GM23338 (cell line): ENCODE measurements around the gene CLDN16. TPM values are rescaled to one million over a fixed set of nuclear protein-coding genes. Genes with fewer than 3 reads are reported as not detected.

Source experiments
- ATAC-seq: fragments of 200-7000 bp; cut with Tn5 transposase; 3 replicates; pipeline ENCODE4 v1.9.1; 2020
- DNase-seq: peaks from one replicate; pipeline ENCODE4 v3.0.0-alpha.2; 2015; ENCODE audit warnings: low spot score
- H2AFZ ChIP-seq: fragments of 200-600 bp; sonication (generic); 2 replicates; pipeline ENCODE4 v1.8.0; 2016; ENCODE audit warnings: antibody characterized with exemption, mild to moderate bottlenecking, moderate library complexity
- H3F3A ChIP-seq: fragments of 200-600 bp; sonication (generic); replicated peaks from 2 replicates; pipeline ENCODE4 v1.8.0; 2017; ENCODE audit warnings: antibody characterized with exemption, mixed run types, low read depth
- H3K27ac ChIP-seq: fragments of 200-600 bp; sonication (generic); 2 replicates; pipeline ENCODE4 v1.6.1; 2016; ENCODE audit warnings: low read depth
- H3K27me3 ChIP-seq: fragments of 200-600 bp; sonication (generic); 2 replicates; pipeline ENCODE4 v1.8.0; 2016; ENCODE audit warnings: mild to moderate bottlenecking, mixed run types, moderate library complexity; ENCODE audit not compliant: insufficient read depth
- H3K36me3 ChIP-seq: fragments of 200-600 bp; sonication (generic); 2 replicates; pipeline ENCODE4 v1.8.0; 2016; ENCODE audit warnings: mild to moderate bottlenecking; ENCODE audit not compliant: insufficient read depth
- H3K4me1 ChIP-seq: fragments of 200-600 bp; sonication (generic); 2 replicates; pipeline ENCODE4 v1.8.0; 2016; ENCODE audit warnings: mild to moderate bottlenecking, moderate library complexity; ENCODE audit not compliant: insufficient read depth
- H3K4me2 ChIP-seq: fragments of 200-600 bp; sonication (generic); 2 replicates; pipeline ENCODE4 v1.7.1; 2017; ENCODE audit warnings: mixed run types
- H3K4me3 ChIP-seq: fragments of 200-600 bp; sonication (generic); 2 replicates; pipeline ENCODE4 v1.6.1; 2016; ENCODE audit warnings: mixed run types
- H3K79me2 ChIP-seq: fragments of 200-600 bp; sonication (generic); replicated peaks from 2 replicates; pipeline ENCODE4 v1.8.0; 2017; ENCODE audit warnings: mild to moderate bottlenecking; ENCODE audit not compliant: insufficient read depth
- H3K9me2 ChIP-seq: fragments of 200-600 bp; sonication (generic); 2 replicates; pipeline ENCODE4 v1.8.0; 2017; ENCODE audit not compliant: insufficient read depth
- H4K20me1 ChIP-seq: fragments of 200-600 bp; sonication (generic); replicated peaks from 2 replicates; pipeline ENCODE4 v1.8.0; 2017; ENCODE audit warnings: mild to moderate bottlenecking; ENCODE audit not compliant: insufficient read depth
- H3K27ac Mint-ChIP-seq: 2 replicates; pipeline ENCODE4 v1.8.0; 2020; ENCODE audit warnings: inconsistent platforms, mild to moderate bottlenecking, moderate library complexity, mixed read lengths
- H3K27me3 Mint-ChIP-seq: 3 replicates; pipeline ENCODE4 v1.8.0; 2022; ENCODE audit warnings: low read depth, mild to moderate bottlenecking, moderate library complexity, mixed read lengths, inconsistent platforms; ENCODE audit not compliant: insufficient read depth, poor library complexity
- H3K36me3 Mint-ChIP-seq: 3 replicates; pipeline ENCODE4 v1.8.0; 2021; ENCODE audit warnings: low read depth, mild to moderate bottlenecking, inconsistent platforms, moderate library complexity, mixed read lengths
- H3K4me1 Mint-ChIP-seq: 3 replicates; pipeline ENCODE4 v1.8.0; 2020; ENCODE audit warnings: mild to moderate bottlenecking, inconsistent platforms, mixed read lengths
- H3K4me3 Mint-ChIP-seq: 3 replicates; pipeline ENCODE4 v1.8.0; 2021; ENCODE audit warnings: moderate library complexity, mild to moderate bottlenecking, inconsistent platforms, mixed read lengths
- H3K9me3 Mint-ChIP-seq: 3 replicates; pipeline ENCODE4 v1.8.0; 2020; ENCODE audit warnings: moderate library complexity, mild to moderate bottlenecking, inconsistent platforms, mixed read lengths
- CREB1 ChIP-seq: fragments of 250-450 bp; sonication (Bioruptor Pico); IDR thresholded peaks from 2 replicates; pipeline ENCODE4 v1.5.0; 2020; ENCODE audit warnings: low read depth, mild to moderate bottlenecking, moderate library complexity
- EZH2 ChIP-seq: fragments of 200-600 bp; sonication (generic); IDR thresholded peaks from one replicate; pipeline ENCODE4 v1.8.0; 2017; ENCODE audit warnings: antibody characterized with exemption, mild to moderate bottlenecking, low read depth; ENCODE audit not compliant: unreplicated experiment
- EZH2phosphoT487 ChIP-seq: fragments of 200-600 bp; sonication (generic); IDR thresholded peaks from one replicate; pipeline ENCODE4 v1.8.1; 2018; ENCODE audit warnings: antibody characterized with exemption; ENCODE audit not compliant: unreplicated experiment
- JUNB ChIP-seq: IDR thresholded peaks from one replicate; pipeline ENCODE4 v1.6.1; 2016; ENCODE audit warnings: antibody characterized with exemption; ENCODE audit not compliant: unreplicated experiment
- NANOG ChIP-seq: IDR thresholded peaks from 2 replicates; pipeline ENCODE4 v1.6.1; 2016; ENCODE audit warnings: antibody characterized with exemption, borderline replicate concordance
- POLR2AphosphoS5 ChIP-seq: IDR thresholded peaks from 2 replicates; pipeline ENCODE4 v1.6.1; 2016; ENCODE audit warnings: antibody characterized with exemption, low read depth
- STAT1 ChIP-seq: IDR thresholded peaks from one replicate; pipeline ENCODE4 v1.6.1; 2016; ENCODE audit warnings: antibody characterized with exemption; ENCODE audit not compliant: unreplicated experiment
- ZNF114 ChIP-seq: fragments of 250-450 bp; sonication (Bioruptor Pico); IDR thresholded peaks from 2 replicates; pipeline ENCODE4 v1.5.0; 2020; ENCODE audit warnings: mild to moderate bottlenecking, moderate library complexity
- ZNF331 ChIP-seq: fragments of 250-450 bp; sonication (Bioruptor Pico); IDR thresholded peaks from 2 replicates; pipeline ENCODE4 v1.5.0; 2020; ENCODE audit warnings: low read depth, mild to moderate bottlenecking, moderate library complexity
- polyA plus RNA-seq: library from polyadenylated mRNA; unstranded; fragments of >200 nt; fragmentation: Nextera tagmentation; extraction: Ambion mirVana; gene quantifications from 2 replicates; pipeline ENCODE4 v1.2.1, GENCODE V29; 2016
- total RNA-seq: library from RNA; depleted of rRNA; stranded (reverse); fragments of >200 nt; shearing (Covaris generic); gene quantifications from 2 replicates; pipeline ENCODE4 v1.2.3, GENCODE V29; 2014
- TF ChIP-seq, protein P1 (sequence below): IDR thresholded peaks from 2 replicates; pipeline ENCODE4 v1.6.1; 2016; ENCODE audit warnings: antibody characterized with exemption
- TF ChIP-seq, protein P2 (sequence below), 2 experiments: fragments of 200-600 bp in 1 of 2; sonication (generic) in 1 of 2; conservative IDR thresholded peaks; 2 replicates each; pipeline versions ENCODE4 v1.5.1 to v1.6.1; 2016 to 2017; ENCODE audit warnings: antibody characterized with exemption in 2 of 2, low read depth in 2 of 2, mild to moderate bottlenecking in 2 of 2, moderate library complexity in 1 of 2
- TF ChIP-seq, protein P3 (sequence below): fragments of 250-450 bp; sonication (Bioruptor Pico); IDR thresholded peaks from 2 replicates; pipeline ENCODE4 v1.5.0; 2020; ENCODE audit warnings: mild to moderate bottlenecking, moderate library complexity
- TF ChIP-seq, protein P4 (sequence below): IDR thresholded peaks from one replicate; pipeline ENCODE4 v1.6.1; 2018; ENCODE audit warnings: antibody characterized with exemption; ENCODE audit not compliant: unreplicated experiment

CLDN16 gene
- total and polyA plus RNA-seq, 2 experiments from 2014 or later, result 0.06 TPM; not detected in 1

DNA sequence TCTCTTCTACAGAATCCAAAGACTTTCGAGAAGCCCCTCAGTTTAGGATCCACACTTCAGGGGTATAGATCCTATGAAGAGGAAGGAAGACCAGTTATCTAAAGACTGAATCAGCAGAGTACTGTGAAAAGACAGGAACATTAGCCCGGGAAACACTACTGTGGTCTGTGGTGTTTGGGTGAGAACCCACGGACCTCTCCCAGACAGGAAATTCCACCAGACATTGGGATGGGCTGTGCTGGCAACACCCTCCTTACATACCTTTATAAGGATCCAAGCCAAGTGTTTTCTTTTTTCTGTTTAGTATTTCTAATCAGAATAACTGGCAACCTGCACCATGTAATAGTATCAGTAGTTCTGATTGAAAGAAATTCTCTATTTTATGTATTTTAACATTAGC lies 47.7 kb downstream of the CLDN16 start:
- Mint-ChIP-seq H3K4me1 (no peaks in the 10 kb centered on the region), H3K9me3 (peaks cover 4% of the 10 kb centered on the region; the same call in 1 of the 3 replicates), H3K27me3 (peaks cover 4% of the 10 kb centered on the region), H3K27ac (no peak overlapping the region), H3K4me3 (no peak overlapping the region), H3K36me3 (no peaks in the 10 kb centered on the region)
- no peaks in the 10 kb centered on the region for H4K20me1 ChIP-seq
- H2AFZ ChIP-seq, result no peak overlapping the region
- no peaks in the 10 kb centered on the region for H3K4me1 ChIP-seq
- ATAC-seq (no peak), DNase-seq (no peak)
- H3K9me2 ChIP-seq, result peaks cover 15% of the 10 kb centered on the region; the same call in 1 of the 2 replicates
- H3K27me3 ChIP-seq, result no peaks in the 10 kb centered on the region
- H3K36me3 ChIP-seq, result 0 out of 2 replicates have a peak, but pooled peaks cover 7% of the 10 kb centered on the region
- H3K27ac ChIP-seq, result no peak overlapping the region
- H3F3A ChIP-seq, result no peaks in the 10 kb centered on the region
- TF ChIP-seq, protein P1, sequence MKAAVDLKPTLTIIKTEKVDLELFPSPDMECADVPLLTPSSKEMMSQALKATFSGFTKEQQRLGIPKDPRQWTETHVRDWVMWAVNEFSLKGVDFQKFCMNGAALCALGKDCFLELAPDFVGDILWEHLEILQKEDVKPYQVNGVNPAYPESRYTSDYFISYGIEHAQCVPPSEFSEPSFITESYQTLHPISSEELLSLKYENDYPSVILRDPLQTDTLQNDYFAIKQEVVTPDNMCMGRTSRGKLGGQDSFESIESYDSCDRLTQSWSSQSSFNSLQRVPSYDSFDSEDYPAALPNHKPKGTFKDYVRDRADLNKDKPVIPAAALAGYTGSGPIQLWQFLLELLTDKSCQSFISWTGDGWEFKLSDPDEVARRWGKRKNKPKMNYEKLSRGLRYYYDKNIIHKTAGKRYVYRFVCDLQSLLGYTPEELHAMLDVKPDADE, result no peak
- TF ChIP-seq, protein P2, sequence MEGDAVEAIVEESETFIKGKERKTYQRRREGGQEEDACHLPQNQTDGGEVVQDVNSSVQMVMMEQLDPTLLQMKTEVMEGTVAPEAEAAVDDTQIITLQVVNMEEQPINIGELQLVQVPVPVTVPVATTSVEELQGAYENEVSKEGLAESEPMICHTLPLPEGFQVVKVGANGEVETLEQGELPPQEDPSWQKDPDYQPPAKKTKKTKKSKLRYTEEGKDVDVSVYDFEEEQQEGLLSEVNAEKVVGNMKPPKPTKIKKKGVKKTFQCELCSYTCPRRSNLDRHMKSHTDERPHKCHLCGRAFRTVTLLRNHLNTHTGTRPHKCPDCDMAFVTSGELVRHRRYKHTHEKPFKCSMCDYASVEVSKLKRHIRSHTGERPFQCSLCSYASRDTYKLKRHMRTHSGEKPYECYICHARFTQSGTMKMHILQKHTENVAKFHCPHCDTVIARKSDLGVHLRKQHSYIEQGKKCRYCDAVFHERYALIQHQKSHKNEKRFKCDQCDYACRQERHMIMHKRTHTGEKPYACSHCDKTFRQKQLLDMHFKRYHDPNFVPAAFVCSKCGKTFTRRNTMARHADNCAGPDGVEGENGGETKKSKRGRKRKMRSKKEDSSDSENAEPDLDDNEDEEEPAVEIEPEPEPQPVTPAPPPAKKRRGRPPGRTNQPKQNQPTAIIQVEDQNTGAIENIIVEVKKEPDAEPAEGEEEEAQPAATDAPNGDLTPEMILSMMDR (conservative IDR thresholded peaks at IDR 0.05; ENCODE audit: low read depth in 2 of 2), result no peak
- TF ChIP-seq JUNB, result no peak
- TF ChIP-seq ZNF331, result no peak
- TF ChIP-seq NANOG, result no peak
- TF ChIP-seq, protein P3, sequence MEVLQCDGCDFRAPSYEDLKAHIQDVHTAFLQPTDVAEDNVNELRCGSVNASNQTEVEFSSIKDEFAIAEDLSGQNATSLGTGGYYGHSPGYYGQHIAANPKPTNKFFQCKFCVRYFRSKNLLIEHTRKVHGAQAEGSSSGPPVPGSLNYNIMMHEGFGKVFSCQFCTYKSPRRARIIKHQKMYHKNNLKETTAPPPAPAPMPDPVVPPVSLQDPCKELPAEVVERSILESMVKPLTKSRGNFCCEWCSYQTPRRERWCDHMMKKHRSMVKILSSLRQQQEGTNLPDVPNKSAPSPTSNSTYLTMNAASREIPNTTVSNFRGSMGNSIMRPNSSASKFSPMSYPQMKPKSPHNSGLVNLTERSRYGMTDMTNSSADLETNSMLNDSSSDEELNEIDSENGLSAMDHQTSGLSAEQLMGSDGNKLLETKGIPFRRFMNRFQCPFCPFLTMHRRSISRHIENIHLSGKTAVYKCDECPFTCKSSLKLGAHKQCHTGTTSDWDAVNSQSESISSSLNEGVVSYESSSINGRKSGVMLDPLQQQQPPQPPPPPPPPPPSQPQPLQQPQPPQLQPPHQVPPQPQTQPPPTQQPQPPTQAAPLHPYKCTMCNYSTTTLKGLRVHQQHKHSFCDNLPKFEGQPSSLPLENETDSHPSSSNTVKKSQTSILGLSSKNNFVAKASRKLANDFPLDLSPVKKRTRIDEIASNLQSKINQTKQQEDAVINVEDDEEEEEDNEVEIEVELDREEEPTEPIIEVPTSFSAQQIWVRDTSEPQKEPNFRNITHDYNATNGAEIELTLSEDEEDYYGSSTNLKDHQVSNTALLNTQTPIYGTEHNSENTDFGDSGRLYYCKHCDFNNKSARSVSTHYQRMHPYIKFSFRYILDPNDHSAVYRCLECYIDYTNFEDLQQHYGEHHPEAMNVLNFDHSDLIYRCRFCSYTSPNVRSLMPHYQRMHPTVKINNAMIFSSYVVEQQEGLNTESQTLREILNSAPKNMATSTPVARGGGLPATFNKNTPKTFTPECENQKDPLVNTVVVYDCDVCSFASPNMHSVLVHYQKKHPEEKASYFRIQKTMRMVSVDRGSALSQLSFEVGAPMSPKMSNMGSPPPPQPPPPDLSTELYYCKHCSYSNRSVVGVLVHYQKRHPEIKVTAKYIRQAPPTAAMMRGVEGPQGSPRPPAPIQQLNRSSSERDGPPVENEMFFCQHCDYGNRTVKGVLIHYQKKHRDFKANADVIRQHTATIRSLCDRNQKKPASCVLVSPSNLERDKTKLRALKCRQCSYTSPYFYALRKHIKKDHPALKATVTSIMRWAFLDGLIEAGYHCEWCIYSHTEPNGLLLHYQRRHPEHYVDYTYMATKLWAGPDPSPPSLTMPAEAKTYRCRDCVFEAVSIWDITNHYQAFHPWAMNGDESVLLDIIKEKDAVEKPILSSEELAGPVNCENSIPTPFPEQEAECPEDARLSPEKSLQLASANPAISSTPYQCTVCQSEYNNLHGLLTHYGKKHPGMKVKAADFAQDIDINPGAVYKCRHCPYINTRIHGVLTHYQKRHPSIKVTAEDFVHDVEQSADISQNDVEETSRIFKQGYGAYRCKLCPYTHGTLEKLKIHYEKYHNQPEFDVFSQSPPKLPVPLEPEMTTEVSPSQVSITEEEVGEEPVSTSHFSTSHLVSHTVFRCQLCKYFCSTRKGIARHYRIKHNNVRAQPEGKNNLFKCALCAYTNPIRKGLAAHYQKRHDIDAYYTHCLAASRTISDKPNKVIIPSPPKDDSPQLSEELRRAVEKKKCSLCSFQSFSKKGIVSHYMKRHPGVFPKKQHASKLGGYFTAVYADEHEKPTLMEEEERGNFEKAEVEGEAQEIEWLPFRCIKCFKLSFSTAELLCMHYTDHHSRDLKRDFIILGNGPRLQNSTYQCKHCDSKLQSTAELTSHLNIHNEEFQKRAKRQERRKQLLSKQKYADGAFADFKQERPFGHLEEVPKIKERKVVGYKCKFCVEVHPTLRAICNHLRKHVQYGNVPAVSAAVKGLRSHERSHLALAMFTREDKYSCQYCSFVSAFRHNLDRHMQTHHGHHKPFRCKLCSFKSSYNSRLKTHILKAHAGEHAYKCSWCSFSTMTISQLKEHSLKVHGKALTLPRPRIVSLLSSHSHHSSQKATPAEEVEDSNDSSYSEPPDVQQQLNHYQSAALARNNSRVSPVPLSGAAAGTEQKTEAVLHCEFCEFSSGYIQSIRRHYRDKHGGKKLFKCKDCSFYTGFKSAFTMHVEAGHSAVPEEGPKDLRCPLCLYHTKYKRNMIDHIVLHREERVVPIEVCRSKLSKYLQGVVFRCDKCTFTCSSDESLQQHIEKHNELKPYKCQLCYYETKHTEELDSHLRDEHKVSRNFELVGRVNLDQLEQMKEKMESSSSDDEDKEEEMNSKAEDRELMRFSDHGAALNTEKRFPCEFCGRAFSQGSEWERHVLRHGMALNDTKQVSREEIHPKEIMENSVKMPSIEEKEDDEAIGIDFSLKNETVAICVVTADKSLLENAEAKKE (CRISPR knock-in tag), result no peak
- no peak for TF ChIP-seq ZNF114 (CRISPR knock-in tag)
- no peak for TF ChIP-seq EZH2
- no peak for TF ChIP-seq POLR2AphosphoS5
- no peak for TF ChIP-seq CREB1 (CRISPR knock-in tag)
- TF ChIP-seq, protein P4, sequence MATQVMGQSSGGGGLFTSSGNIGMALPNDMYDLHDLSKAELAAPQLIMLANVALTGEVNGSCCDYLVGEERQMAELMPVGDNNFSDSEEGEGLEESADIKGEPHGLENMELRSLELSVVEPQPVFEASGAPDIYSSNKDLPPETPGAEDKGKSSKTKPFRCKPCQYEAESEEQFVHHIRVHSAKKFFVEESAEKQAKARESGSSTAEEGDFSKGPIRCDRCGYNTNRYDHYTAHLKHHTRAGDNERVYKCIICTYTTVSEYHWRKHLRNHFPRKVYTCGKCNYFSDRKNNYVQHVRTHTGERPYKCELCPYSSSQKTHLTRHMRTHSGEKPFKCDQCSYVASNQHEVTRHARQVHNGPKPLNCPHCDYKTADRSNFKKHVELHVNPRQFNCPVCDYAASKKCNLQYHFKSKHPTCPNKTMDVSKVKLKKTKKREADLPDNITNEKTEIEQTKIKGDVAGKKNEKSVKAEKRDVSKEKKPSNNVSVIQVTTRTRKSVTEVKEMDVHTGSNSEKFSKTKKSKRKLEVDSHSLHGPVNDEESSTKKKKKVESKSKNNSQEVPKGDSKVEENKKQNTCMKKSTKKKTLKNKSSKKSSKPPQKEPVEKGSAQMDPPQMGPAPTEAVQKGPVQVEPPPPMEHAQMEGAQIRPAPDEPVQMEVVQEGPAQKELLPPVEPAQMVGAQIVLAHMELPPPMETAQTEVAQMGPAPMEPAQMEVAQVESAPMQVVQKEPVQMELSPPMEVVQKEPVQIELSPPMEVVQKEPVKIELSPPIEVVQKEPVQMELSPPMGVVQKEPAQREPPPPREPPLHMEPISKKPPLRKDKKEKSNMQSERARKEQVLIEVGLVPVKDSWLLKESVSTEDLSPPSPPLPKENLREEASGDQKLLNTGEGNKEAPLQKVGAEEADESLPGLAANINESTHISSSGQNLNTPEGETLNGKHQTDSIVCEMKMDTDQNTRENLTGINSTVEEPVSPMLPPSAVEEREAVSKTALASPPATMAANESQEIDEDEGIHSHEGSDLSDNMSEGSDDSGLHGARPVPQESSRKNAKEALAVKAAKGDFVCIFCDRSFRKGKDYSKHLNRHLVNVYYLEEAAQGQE, result no peak
- no peak for TF ChIP-seq STAT1
- TF ChIP-seq EZH2phosphoT487, result no peak
- no peak overlapping the region for H3K4me2 ChIP-seq
- H3K4me3 ChIP-seq, result no peak overlapping the region
- no peaks in the 10 kb centered on the region for H3K79me2 ChIP-seq
